K562 (cell line): ENCODE results near the gene PHLDB3. TPM values are rescaled to one million over a fixed set of nuclear protein-coding genes. Genes with fewer than 3 reads are reported as not detected.
A peak's percentile ranks its signal among the peaks of the same experiment; 100 is the strongest.

Source experiments
- ATAC-seq: fragments of 200-7000 bp; cut with Tn5 transposase; 3 replicates; pipeline ENCODE4 v1.9.1; 2020; ENCODE audit warnings: moderate library complexity
- BruUV-seq: library from RNA; stranded (reverse); fragments of 400-500 nt; replicated peaks from 2 replicates; lab custom pipeline; 2021; lab: Mats Ljungman, UMichigan
- CTCF ChIA-PET: fragments of 300-600 bp; formaldehyde crosslinking; extraction: SDS; loops from one replicate; lab custom pipeline; 2021; ENCODE audit warnings: low intra/inter-chr PET ratio; lab: Yijun Ruan, JAX
- POLR2A ChIA-PET: fragments of 300-600, 350-650 bp; sonication (Branson Sonifier 250); formaldehyde crosslinking; extraction: SDS; loops from one replicate; lab custom pipeline; 2021; ENCODE audit warnings: antibody characterized with exemption, inconsistent platforms; lab: Yijun Ruan, JAX
- DNase-seq, 4 experiments: peaks; one replicate each; pipeline versions ENCODE4 v3.0.0 to v3.0.0-alpha.2; 2011 to 2018; ENCODE audit warnings: low spot score in 3 of 4, mixed read lengths in 3 of 4; ENCODE audit errors: extremely low read depth in 1 of 4
- FAIRE-seq: peaks from 2 replicates; lab custom pipeline; 2011; peaks lifted over from hg19 to GRCh38; lab: Jason Lieb, UNC
- H2AFZ ChIP-seq: 2 replicates; pipeline ENCODE4 v1.6.0; 2011; ENCODE audit warnings: low read depth, low read length, control low read depth, inconsistent platforms
- H3K27ac ChIP-seq: fragments of 200-600 bp; 3 replicates; pipeline ENCODE4 v1.8.0; 2011; ENCODE audit warnings: low read depth, mild to moderate bottlenecking, control low read depth, inconsistent platforms, low read length, moderate library complexity, mixed read lengths; ENCODE audit errors: extremely low read depth
- H3K27me3 ChIP-seq, 2 experiments: fragments of 300-600 bp in 1 of 2; 2 replicates in 1 of 2; 3 replicates in 1 of 2; pipeline versions ENCODE4 v1.6.0 to v1.8.0; 2011; ENCODE audit warnings: inconsistent platforms in 2 of 2, low read length in 2 of 2, mild to moderate bottlenecking in 1 of 2, mixed read lengths in 1 of 2, moderate library complexity in 1 of 2; ENCODE audit not compliant: control insufficient read depth in 2 of 2, insufficient read depth in 2 of 2
- H3K36me3 ChIP-seq: fragments of 300-600 bp; 3 replicates; pipeline ENCODE4 v1.8.0; 2011; ENCODE audit warnings: mild to moderate bottlenecking, low read length, inconsistent platforms; ENCODE audit not compliant: control insufficient read depth, insufficient read depth
- H3K4me1 ChIP-seq, 2 experiments: fragments of 200-600 bp in 1 of 2; replicated peaks in 1 of 2; 2 replicates in 1 of 2; 3 replicates in 1 of 2; pipeline versions ENCODE4 v1.5.1 to v1.8.0; 2011; ENCODE audit warnings: inconsistent platforms in 2 of 2, low read length in 2 of 2, mild to moderate bottlenecking in 1 of 2, mixed read lengths in 1 of 2, moderate library complexity in 1 of 2; ENCODE audit not compliant: control insufficient read depth in 2 of 2, insufficient read depth in 2 of 2
- H3K4me2 ChIP-seq: 2 replicates; pipeline ENCODE4 v1.6.1; 2011; ENCODE audit warnings: low read length, control low read depth, inconsistent platforms, mixed read lengths; ENCODE audit not compliant: insufficient read depth
- H3K4me3 ChIP-seq: fragments of 200-600 bp; sonication (generic), shearing (Covaris generic); 2 replicates; pipeline ENCODE4 v1.5.1; 2016; ENCODE audit warnings: control low read depth, inconsistent platforms
- H3K79me2 ChIP-seq: fragments of 200-600 bp; 3 replicates; pipeline ENCODE4 v1.8.0; 2011; ENCODE audit warnings: low read length, inconsistent platforms; ENCODE audit not compliant: control insufficient read depth, insufficient read depth
- H3K9ac ChIP-seq, 2 experiments: 2 replicates each; pipeline versions ENCODE4 v1.6.0 to v1.6.1; 2011; ENCODE audit warnings: low read depth in 2 of 2, low read length in 2 of 2, control low read depth in 1 of 2, inconsistent platforms in 1 of 2, mild to moderate bottlenecking in 1 of 2, mixed read lengths in 1 of 2; ENCODE audit not compliant: insufficient read depth in 1 of 2
- H3K9me1 ChIP-seq: one replicate; pipeline ENCODE4 v1.6.0; 2011; ENCODE audit warnings: inconsistent platforms, mild to moderate bottlenecking, low read length, moderate library complexity; ENCODE audit not compliant: control insufficient read depth, insufficient read depth
- H3K9me3 ChIP-seq: replicated peaks from 2 replicates; pipeline ENCODE4 v1.5.1; 2011; ENCODE audit warnings: low read depth, low read length, inconsistent platforms; ENCODE audit not compliant: control insufficient read depth, insufficient read depth
- H4K20me1 ChIP-seq: replicated peaks from 2 replicates; pipeline ENCODE4 v1.6.1; 2011; ENCODE audit warnings: low read length, inconsistent platforms, mixed read lengths; ENCODE audit not compliant: control insufficient read depth, insufficient read depth
- ATF1 ChIP-seq, 2 experiments: fragments of 450-650 bp in 1 of 2; IDR thresholded peaks; 2 replicates each; pipeline ENCODE4 v1.6.1; 2016; ENCODE audit warnings: missing compliant biosample characterization in 1 of 2, missing genetic modification characterization in 1 of 2
- CAMTA2 ChIP-seq: fragments of 250-450 bp; sonication (Bioruptor Pico); conservative IDR thresholded peaks from 2 replicates; pipeline ENCODE4 v1.5.1; 2022
- CBX2 ChIP-seq: fragments of 200-600 bp; sonication (generic); IDR thresholded peaks from one replicate; pipeline ENCODE4 v1.6.1; 2012; ENCODE audit warnings: mild to moderate bottlenecking, low read length, inconsistent platforms; ENCODE audit not compliant: insufficient read depth, poor library complexity, severe bottlenecking
- CXXC5 ChIP-seq: fragments of 250-450 bp; sonication (Bioruptor Pico); IDR thresholded peaks from 2 replicates; pipeline ENCODE4 v1.8.0; 2022; ENCODE audit warnings: inconsistent platforms, mild to moderate bottlenecking, moderate library complexity
- EP300 ChIP-seq: IDR thresholded peaks from 2 replicates; pipeline ENCODE4 v1.6.1; 2012; ENCODE audit warnings: low read length, improper control_type of control experiment
- GATA2 ChIP-seq: sonication (generic); formaldehyde crosslinking; IDR thresholded peaks from 2 replicates; pipeline ENCODE4 v1.4.0; 2020; ENCODE audit warnings: mild to moderate bottlenecking, missing genetic modification reagents
- HNRNPK ChIP-seq: fragments of 200-400 bp; formaldehyde crosslinking; IDR thresholded peaks from one replicate; pipeline ENCODE4 v1.6.1; 2018; ENCODE audit warnings: mild to moderate bottlenecking, low read depth, low read length; ENCODE audit not compliant: poor library complexity, severe bottlenecking
- NCOA6 ChIP-seq: fragments of 450-650 bp; IDR thresholded peaks from 2 replicates; pipeline ENCODE4 v1.6.1; 2017; ENCODE audit warnings: mild to moderate bottlenecking
- PHF8 ChIP-seq: fragments of 200-600 bp; sonication (generic); IDR thresholded peaks from 2 replicates; pipeline ENCODE4 v1.6.1; 2012; ENCODE audit warnings: mixed run types, mild to moderate bottlenecking, inconsistent platforms, low read length, moderate library complexity, borderline replicate concordance
- TCF7 ChIP-seq: sonication (generic); IDR thresholded peaks from 2 replicates; pipeline ENCODE4 v1.6.1; 2016; ENCODE audit warnings: antibody characterized with exemption, borderline replicate concordance
- THRAP3 ChIP-seq: fragments of 450-650 bp; IDR thresholded peaks from 2 replicates; pipeline ENCODE4 v1.6.1; 2016; ENCODE audit warnings: mild to moderate bottlenecking, inconsistent platforms, borderline replicate concordance
- TSC22D4 ChIP-seq: fragments of 450-650 bp; IDR thresholded peaks from 2 replicates; pipeline ENCODE4 v1.6.1; 2016; ENCODE audit warnings: missing genetic modification characterization, missing biosample characterization, control low read depth
- ZSCAN29 ChIP-seq: fragments of 450-650 bp; IDR thresholded peaks from 2 replicates; pipeline ENCODE4 v1.6.1; 2017
- WGBS: fragments of 100-300 bp; shearing (Covaris generic); methylation state at CpG from one replicate; pipeline ENCODE4 v1.1.6; 2016; ENCODE audit warnings: low coverage, mixed read lengths; ENCODE audit not compliant: insufficient coverage; ENCODE audit errors: missing lambda C conversion rate; 5-methylcytosine and 5-hydroxymethylcytosine counted together
- in situ Hi-C: fragments of 300-500 bp; cut with MboI; formaldehyde crosslinking; loops from 4 replicates; pipeline ENCODE4 v1.15.0; 2018; ENCODE audit warnings: inconsistent platforms, mixed read lengths
- intact Hi-C: fragments of 100-400 bp; cut with micrococcal nuclease; formaldehyde crosslinking; loops from 2 replicates; pipeline ENCODE4 v1.14.2; 2022
- polyA plus RNA-seq, 8 experiments: library from polyadenylated mRNA; depleted of rRNA in 4 of 8; stranded (reverse) in 5 of 8; unstranded in 3 of 8; fragments of >200 nt; fragmentation: Nextera tagmentation in 2 of 8; fragmentation: Illumina TruSeq in 1 of 8; extraction: Ambion mirVana in 2 of 8; extraction: Trizol in 1 of 8; gene quantifications; 2 replicates each; pipeline versions ENCODE4 v1.2.1 to v1.2.3, GENCODE V29; 2011 to 2014; ENCODE audit warnings: inconsistent platforms in 1 of 8, missing spikeins in 1 of 8
- total RNA-seq, 7 experiments: library from RNA; depleted of rRNA in 6 of 7; stranded (reverse); fragments of >200 nt in 6 of 7; fragmentation: Illumina TruSeq in 2 of 7; extraction: Trizol in 2 of 7; gene quantifications; 2 replicates each; pipeline versions ENCODE4 v1.2.1 to v1.2.3, GENCODE V29; 2011 to 2021; ENCODE audit warnings: low replicate concordance in 1 of 7
- TF ChIP-seq, protein P1 (sequence below), 2 experiments: IDR thresholded peaks; 2 replicates each; pipeline ENCODE4 v1.6.1; 2012; ENCODE audit warnings: improper control_type of control experiment in 2 of 2, low read depth in 2 of 2, low read length in 2 of 2, borderline replicate concordance in 1 of 2
- TF ChIP-seq, protein P2 (sequence below), 2 experiments: IDR thresholded peaks; 2 replicates each; pipeline ENCODE4 v1.6.1; 2011; ENCODE audit warnings: borderline replicate concordance in 1 of 2, control low read depth in 1 of 2, low read depth in 1 of 2, low read length in 1 of 2, mild to moderate bottlenecking in 1 of 2, mixed read lengths in 1 of 2, moderate library complexity in 1 of 2; ENCODE audit not compliant: insufficient read depth in 1 of 2, insufficient read length in 1 of 2, poor library complexity in 1 of 2, severe bottlenecking in 1 of 2; ENCODE audit errors: extremely low read depth in 1 of 2

The PHLDB3 gene
- total and polyA plus RNA-seq, 9 of the 15 experiments (the other 6 are each of a cell fraction or from before 2014, with no cell fraction given), result 0.04 to 23.5 (median 3.9) TPM

DNA sequence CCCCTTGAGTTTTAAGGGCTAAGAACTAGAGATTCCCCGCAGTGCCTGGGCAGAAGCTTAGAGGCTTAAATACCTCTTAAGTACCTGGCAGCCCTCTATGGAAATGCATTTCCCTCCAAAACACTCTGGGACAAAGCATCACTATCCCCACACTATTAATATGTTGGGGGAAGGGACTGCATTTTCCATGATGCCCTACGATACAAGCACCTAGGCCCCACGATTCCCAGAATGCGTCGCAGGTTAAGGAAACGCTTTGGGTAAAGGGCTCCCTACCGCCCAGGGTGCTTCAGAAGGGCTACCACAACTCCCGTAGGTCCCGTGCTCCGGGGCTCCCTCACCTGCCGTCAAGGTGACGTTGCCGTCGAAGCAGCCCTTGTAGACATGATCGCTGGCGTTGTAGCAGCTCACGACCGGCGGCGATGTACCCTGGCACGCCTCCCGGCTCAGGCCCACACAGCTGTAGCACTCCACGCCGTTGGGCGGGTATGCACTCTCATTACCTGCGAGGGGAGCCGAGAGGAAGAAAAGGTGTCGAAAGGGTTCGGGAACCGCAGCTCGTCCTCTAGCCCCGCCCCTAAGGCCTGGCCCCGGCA, 41.7 kb downstream of the PHLDB3 start:
- BruUV-seq, result no TSS peak
- TF ChIP-seq PHF8, result no peak
- no peak for TF ChIP-seq HNRNPK
- TF ChIP-seq NCOA6, result peak; percentile 88
- TF ChIP-seq GATA2 (CRISPR knock-in tag), result no peak
- TF ChIP-seq TSC22D4 (tag), result no peak
- TF ChIP-seq EP300, result no peak
- TF ChIP-seq ATF1 (CRISPR knock-in tag; IDR thresholded peaks at IDR 0.05), result no peak
- TF ChIP-seq ATF1 (tag; IDR thresholded peaks at IDR 0.05), result peak; percentile 52
- TF ChIP-seq THRAP3, result no peak
- TF ChIP-seq, protein P1, sequence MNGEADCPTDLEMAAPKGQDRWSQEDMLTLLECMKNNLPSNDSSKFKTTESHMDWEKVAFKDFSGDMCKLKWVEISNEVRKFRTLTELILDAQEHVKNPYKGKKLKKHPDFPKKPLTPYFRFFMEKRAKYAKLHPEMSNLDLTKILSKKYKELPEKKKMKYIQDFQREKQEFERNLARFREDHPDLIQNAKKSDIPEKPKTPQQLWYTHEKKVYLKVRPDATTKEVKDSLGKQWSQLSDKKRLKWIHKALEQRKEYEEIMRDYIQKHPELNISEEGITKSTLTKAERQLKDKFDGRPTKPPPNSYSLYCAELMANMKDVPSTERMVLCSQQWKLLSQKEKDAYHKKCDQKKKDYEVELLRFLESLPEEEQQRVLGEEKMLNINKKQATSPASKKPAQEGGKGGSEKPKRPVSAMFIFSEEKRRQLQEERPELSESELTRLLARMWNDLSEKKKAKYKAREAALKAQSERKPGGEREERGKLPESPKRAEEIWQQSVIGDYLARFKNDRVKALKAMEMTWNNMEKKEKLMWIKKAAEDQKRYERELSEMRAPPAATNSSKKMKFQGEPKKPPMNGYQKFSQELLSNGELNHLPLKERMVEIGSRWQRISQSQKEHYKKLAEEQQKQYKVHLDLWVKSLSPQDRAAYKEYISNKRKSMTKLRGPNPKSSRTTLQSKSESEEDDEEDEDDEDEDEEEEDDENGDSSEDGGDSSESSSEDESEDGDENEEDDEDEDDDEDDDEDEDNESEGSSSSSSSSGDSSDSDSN (IDR thresholded peaks at IDR 0.05; ENCODE audit: borderline replicate concordance in 1 of 2, low read depth in 2 of 2, low read length in 2 of 2), result no peak
- no peak for TF ChIP-seq CAMTA2 (CRISPR knock-in tag)
- TF ChIP-seq TCF7, result no peak
- TF ChIP-seq, protein P2, sequence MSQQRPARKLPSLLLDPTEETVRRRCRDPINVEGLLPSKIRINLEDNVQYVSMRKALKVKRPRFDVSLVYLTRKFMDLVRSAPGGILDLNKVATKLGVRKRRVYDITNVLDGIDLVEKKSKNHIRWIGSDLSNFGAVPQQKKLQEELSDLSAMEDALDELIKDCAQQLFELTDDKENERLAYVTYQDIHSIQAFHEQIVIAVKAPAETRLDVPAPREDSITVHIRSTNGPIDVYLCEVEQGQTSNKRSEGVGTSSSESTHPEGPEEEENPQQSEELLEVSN (IDR thresholded peaks at IDR 0.05; ENCODE audit: borderline replicate concordance in 1 of 2, extremely low read depth in 1 of 2, insufficient read depth in 1 of 2, insufficient read length in 1 of 2, low read depth in 1 of 2, low read length in 1 of 2, poor library complexity in 1 of 2, severe bottlenecking in 1 of 2), result peak; percentile 38 to 43
- peak; percentile 51; the same call in 1 of the 2 replicates for TF ChIP-seq ZSCAN29
- peak; percentile 19; the same call in 1 of the 2 replicates for TF ChIP-seq CXXC5 (CRISPR knock-in tag)
- TF ChIP-seq CBX2, result no peak

More for the DNA sequence above, 41.7 kb downstream of the PHLDB3 start:
- CTCF ChIA-PET, result interaction anchor here (0.6 to 0.9 kb wide), 2 partner anchors 57 to 1309 kb away, joined by 3 to 4 read pairs; no protein-coding TSS in a partner anchor
- no peak overlapping the region for H3K27ac ChIP-seq
- DNase-seq (no peak), FAIRE-seq (no peak), ATAC-seq (no peak)
- peak overlapping the region; percentile 67 for H3K4me3 ChIP-seq
- H3K9ac ChIP-seq, result peak overlapping the region in 1 of 2 experiments; percentile 88; a peak in 2 of 4 replicates
- H3K36me3 ChIP-seq, result no peaks in the 10 kb centered on the region
- WGBS, result 16% methylated on average over 32 of the region's 33 CpGs
- no peaks in the 10 kb centered on the region for H3K79me2 ChIP-seq
- in situ Hi-C loops (no loop called here), intact Hi-C loops (loop anchor here (5.0 kb wide), 1 partner anchor 39 kb away; the partner anchor contains the start of gene PHLDB3)
- H3K4me2 ChIP-seq, result peak overlapping the region; percentile 82
- no peaks in the 10 kb centered on the region for H3K9me1 ChIP-seq
- H3K4me1 ChIP-seq, result peaks cover 19 to 29% of the 10 kb centered on the region in 2 experiments
- peak overlapping the region; percentile 93 for H2AFZ ChIP-seq
- H4K20me1 ChIP-seq, result no peaks in the 10 kb centered on the region
- H3K27me3 ChIP-seq, result peaks cover 17 to 18% of the 10 kb centered on the region in 2 experiments; a peak in 4 of 5 replicates
- H3K9me3 ChIP-seq, result no peaks in the 10 kb centered on the region
- POLR2A ChIA-PET, result interaction anchor here (0.8 to 2.1 kb wide), 6 partner anchors 8 to 163 kb away, joined by 3 to 20 read pairs (median 6); no protein-coding TSS in a partner anchor
